ENCODE measurements around the gene GNA12. TPM values are rescaled to one million over a fixed set of nuclear protein-coding genes. Genes with fewer than 3 reads are reported as not detected.

The GNA12 gene
- polyA plus RNA-seq, 1 donor (not counting 4 experiments of a cell fraction or from before 2014, with no cell fraction given): 35.5 TPM

GRCh38 chr7:2709553-2710285 is 134.4 kb downstream of the GNA12 start:
- no peaks in the 10 kb centered on the region for H3K9me3 ChIP-seq (ENCODE audit: control insufficient read depth, low read depth, low read length)
- H3K36me3 ChIP-seq (ENCODE audit: control insufficient read depth in 2 of 2, extremely low read depth in 1 of 2, insufficient read depth in 2 of 2, low read length in 2 of 2): peaks cover 0 to 7% of the 10 kb centered on the region in 2 experiments
- no peaks in the 10 kb centered on the region for H3K79me2 ChIP-seq (ENCODE audit: control insufficient read depth, insufficient read depth, low read length)
- H3K4me2 ChIP-seq (ENCODE audit: control insufficient read depth, extremely low read depth, insufficient read depth, low read depth, low read length): peak overlapping the region; percentile 8
- H2AFZ ChIP-seq (ENCODE audit: control insufficient read depth, low read length): no peak overlapping the region
- H3K4me1 ChIP-seq (ENCODE audit: control insufficient read depth, extremely low read depth, insufficient read depth, low read length): no peaks in the 10 kb centered on the region
- H3K9me1 ChIP-seq (ENCODE audit: control insufficient read depth, extremely low read depth, insufficient read depth, low read length): no peaks in the 10 kb centered on the region
- no peaks in the 10 kb centered on the region for H4K20me1 ChIP-seq (ENCODE audit: control insufficient read depth, extremely low read depth, insufficient read depth, low read length)
- TF ChIP-seq CTCF (optimal IDR thresholded peaks at IDR 0.05 in 1 of 3, IDR thresholded peaks at IDR 0.05 in 1 of 3, conservative IDR thresholded peaks at IDR 0.05 in 1 of 3; ENCODE audit: extremely low read depth in 1 of 3, insufficient read depth in 2 of 3, low read length in 3 of 3) (peak; percentile 87 to 100 (median 88)), EZH2 (IDR thresholded peaks at IDR 0.05; ENCODE audit: low read length) (no peak)
- peaks cover 3% of the 10 kb centered on the region for H3K27me3 ChIP-seq (ENCODE audit: control insufficient read depth, extremely low read depth, insufficient read depth, low read length)
- H3K9ac ChIP-seq (ENCODE audit: control insufficient read depth, extremely low read depth, insufficient read depth, low read length): no peak overlapping the region
- no peak overlapping the region for H3K4me3 ChIP-seq (ENCODE audit: control insufficient read depth in 2 of 3, extremely low read depth in 1 of 3, insufficient read depth in 2 of 3, low read depth in 1 of 3, low read length in 3 of 3)
- FAIRE-seq (no peak), DNase-seq (ENCODE audit: low read depth, low spot score) (peak; percentile 42)
- dilution Hi-C loops (cut with MboI; ENCODE audit: extremely low pct_ligation_motif_present, low sequenced_read_pairs): no loop called here
- no peak overlapping the region for H3K27ac ChIP-seq (ENCODE audit: control insufficient read depth, insufficient read depth, low read length)

- no peak overlapping the region for H3K27ac ChIP-seq (ENCODE audit: control insufficient read depth, insufficient read depth, low read length)
- dilution Hi-C loops (cut with MboI; ENCODE audit: extremely low pct_ligation_motif_present, low sequenced_read_pairs): no loop called here
- no peak overlapping the region for H3K4me3 ChIP-seq (ENCODE audit: control insufficient read depth in 2 of 3, extremely low read depth in 1 of 3, insufficient read depth in 2 of 3, low read depth in 1 of 3, low read length in 3 of 3)
- no peaks in the 10 kb centered on the region for H4K20me1 ChIP-seq (ENCODE audit: control insufficient read depth, extremely low read depth, insufficient read depth, low read length)
- H3K4me2 ChIP-seq (ENCODE audit: control insufficient read depth, extremely low read depth, insufficient read depth, low read depth, low read length): no peak overlapping the region
- no peak overlapping the region for H2AFZ ChIP-seq (ENCODE audit: control insufficient read depth, low read length)
- TF ChIP-seq EZH2 (IDR thresholded peaks at IDR 0.05; ENCODE audit: low read length) (no peak), CTCF (optimal IDR thresholded peaks at IDR 0.05 in 1 of 3, IDR thresholded peaks at IDR 0.05 in 1 of 3, conservative IDR thresholded peaks at IDR 0.05 in 1 of 3; ENCODE audit: extremely low read depth in 1 of 3, insufficient read depth in 2 of 3, low read length in 3 of 3) (no peak)
- DNase-seq (ENCODE audit: low read depth, low spot score) (no peak), FAIRE-seq (no peak)
- no peaks in the 10 kb centered on the region for H3K4me1 ChIP-seq (ENCODE audit: control insufficient read depth, extremely low read depth, insufficient read depth, low read length)
- no peak overlapping the region for H3K9ac ChIP-seq (ENCODE audit: control insufficient read depth, extremely low read depth, insufficient read depth, low read length)
- H3K9me1 ChIP-seq (ENCODE audit: control insufficient read depth, extremely low read depth, insufficient read depth, low read length): no peaks in the 10 kb centered on the region
- peaks cover 3% of the 10 kb centered on the region for H3K27me3 ChIP-seq (ENCODE audit: control insufficient read depth, extremely low read depth, insufficient read depth, low read length)
- no peaks in the 10 kb centered on the region for H3K79me2 ChIP-seq (ENCODE audit: control insufficient read depth, insufficient read depth, low read length)
- no peaks in the 10 kb centered on the region for H3K9me3 ChIP-seq (ENCODE audit: control insufficient read depth, low read depth, low read length)
- peaks cover 0 to 4% of the 10 kb centered on the region in 2 experiments for H3K36me3 ChIP-seq (ENCODE audit: control insufficient read depth in 2 of 2, extremely low read depth in 1 of 2, insufficient read depth in 2 of 2, low read length in 2 of 2)
Observed at GRCh38 chr7:2708547-2709310, 135.4 kb downstream of the GNA12 start.

Measured in keratinocyte (primary cell).